Fibroblast of skin of left biceps (primary cell): ENCODE results near the gene PPARA.

Experiments
- DNase-seq, 2 experiments: peaks; one replicate each; pipeline ENCODE4 v3.0.0-alpha.2; 2013; ENCODE audit warnings: low read depth in 2 of 2

The PPARA gene

GRCh38 chr22:46272762-46273431, 122.6 kb downstream of the PPARA start:
- DNase-seq, result no peak

- DNase-seq, result no peak
Observed at GRCh38 chr22:46273432-46274148, 123.3 kb downstream of the PPARA start.

GRCh38 chr22:46274381-46274780, 124.1 kb downstream of the PPARA start:
- DNase-seq, result no peak

- no peak for DNase-seq
Observed at GRCh38 chr22:46275455-46276122, 125.3 kb downstream of the PPARA start.

- no peak for DNase-seq
Observed at GRCh38 chr22:46276563-46276962, 126.2 kb downstream of the PPARA start.

GRCh38 chr22:46278656-46279645, 128.6 kb downstream of the PPARA start:
- DNase-seq, result no peak

- no peak for DNase-seq
Observed at GRCh38 chr22:46280063-46280817, 129.9 kb downstream of the PPARA start.

- no peak for DNase-seq
Observed at GRCh38 chr22:46280999-46281623, 130.8 kb downstream of the PPARA start.

GRCh38 chr22:46281866-46282678, 131.7 kb downstream of the PPARA start:
- DNase-seq, result no peak

GRCh38 chr22:46286006-46286405, 135.7 kb downstream of the PPARA start:
- DNase-seq, result peak; percentile 42 to 45

- no peak for DNase-seq
Observed at GRCh38 chr22:46286941-46287872, 136.9 kb downstream of the PPARA start.

GRCh38 chr22:46287873-46288751, 137.8 kb downstream of the PPARA start:
- no peak for DNase-seq

- DNase-seq, result no peak
Observed at GRCh38 chr22:46288846-46289243, 138.5 kb downstream of the PPARA start.

GRCh38 chr22:46289244-46289891, 139.0 kb downstream of the PPARA start:
- no peak for DNase-seq

GRCh38 chr22:46290121-46290842, 140.0 kb downstream of the PPARA start:
- DNase-seq, result no peak
